ENCODE measurements around the gene TSNAX. TPM values are rescaled to one million over a fixed set of nuclear protein-coding genes. Genes with fewer than 3 reads are reported as not detected.

TSNAX gene
- 33.0 and 35.6 TPM in 2 replicates for polyA plus RNA-seq (2011; rRNA removed)
- 17.7 and 32.9 TPM in 2 replicates for polyA minus RNA-seq (2011; rRNA and poly(A)+ RNA removed)

- POLR2A ChIA-PET: interaction anchor here (0.6 to 1.2 kb wide), 4 partner anchors 41 to 191 kb away, joined by 3 read pairs; partner anchors contain the start of genes EGLN1, EXOC8 and SPRTN
- Histone ChIP-seq H3K9me3 (ENCODE audit: control insufficient read depth, insufficient read depth, low read length) (no peaks in the 10 kb centered on the region), H3K4me3 (ENCODE audit: low read depth, low read length) (peak within 1 kb of the TSS; percentile 93), H3K27ac (ENCODE audit: low read depth, low read length) (peak within 1 kb of the TSS; percentile 90), H3K27me3 (ENCODE audit: control insufficient read depth, insufficient read depth, low read length) (no peaks in the 10 kb centered on the region)
- CTCF ChIA-PET: no interaction called here
- TF ChIP-seq CTCF (IDR thresholded peaks at IDR 0.05; ENCODE audit: low read depth, low read length): no peak
- peak; percentile 78 for DNase-seq (ENCODE audit: low read depth, low spot score)
These were observed at the start of gene TSNAX for GRCh38 chr1:231528172-231529029. Gene TSNAX (plus strand): TSS chr1:231528669. CDS start chr1:231528811, 142 bp downstream.

GRCh38 chr1:231478811-231479210, 49.7 kb upstream of the TSNAX start:
- ChIA-PET CTCF (no interaction called here), POLR2A (no interaction called here)
- H3K9me3 ChIP-seq (ENCODE audit: control insufficient read depth, insufficient read depth, low read length): no peaks in the 10 kb centered on the region
- H3K4me3 ChIP-seq (ENCODE audit: low read depth, low read length): no peak overlapping the region
- no peak for DNase-seq (ENCODE audit: low read depth, low spot score)
- H3K27ac ChIP-seq (ENCODE audit: low read depth, low read length): no peak overlapping the region
- H3K27me3 ChIP-seq (ENCODE audit: control insufficient read depth, insufficient read depth, low read length): no peaks in the 10 kb centered on the region
- no peak for TF ChIP-seq CTCF (IDR thresholded peaks at IDR 0.05; ENCODE audit: low read depth, low read length)

GRCh38 chr1:231480008-231480407, 48.5 kb upstream of the TSNAX start:
- ChIA-PET CTCF (no interaction called here), POLR2A (no interaction called here)
- Histone ChIP-seq H3K27ac (ENCODE audit: low read depth, low read length) (no peak overlapping the region), H3K27me3 (ENCODE audit: control insufficient read depth, insufficient read depth, low read length) (no peaks in the 10 kb centered on the region), H3K4me3 (ENCODE audit: low read depth, low read length) (no peak overlapping the region), H3K9me3 (ENCODE audit: control insufficient read depth, insufficient read depth, low read length) (no peaks in the 10 kb centered on the region)
- no peak for TF ChIP-seq CTCF (IDR thresholded peaks at IDR 0.05; ENCODE audit: low read depth, low read length)
- DNase-seq (ENCODE audit: low read depth, low spot score): no peak

- no peaks in the 10 kb centered on the region for H3K27me3 ChIP-seq (ENCODE audit: control insufficient read depth, insufficient read depth, low read length)
- DNase-seq (ENCODE audit: low read depth, low spot score): no peak
- no peaks in the 10 kb centered on the region for H3K9me3 ChIP-seq (ENCODE audit: control insufficient read depth, insufficient read depth, low read length)
- ChIA-PET POLR2A (no interaction called here), CTCF (no interaction called here)
- TF ChIP-seq CTCF (IDR thresholded peaks at IDR 0.05; ENCODE audit: low read depth, low read length): no peak
- no peak overlapping the region for H3K27ac ChIP-seq (ENCODE audit: low read depth, low read length)
- no peak overlapping the region for H3K4me3 ChIP-seq (ENCODE audit: low read depth, low read length)
These were observed 47.2 kb upstream of the TSNAX start for GRCh38 chr1:231481289-231481688.
